ENCODE results near the gene EGFR.

DNA sequence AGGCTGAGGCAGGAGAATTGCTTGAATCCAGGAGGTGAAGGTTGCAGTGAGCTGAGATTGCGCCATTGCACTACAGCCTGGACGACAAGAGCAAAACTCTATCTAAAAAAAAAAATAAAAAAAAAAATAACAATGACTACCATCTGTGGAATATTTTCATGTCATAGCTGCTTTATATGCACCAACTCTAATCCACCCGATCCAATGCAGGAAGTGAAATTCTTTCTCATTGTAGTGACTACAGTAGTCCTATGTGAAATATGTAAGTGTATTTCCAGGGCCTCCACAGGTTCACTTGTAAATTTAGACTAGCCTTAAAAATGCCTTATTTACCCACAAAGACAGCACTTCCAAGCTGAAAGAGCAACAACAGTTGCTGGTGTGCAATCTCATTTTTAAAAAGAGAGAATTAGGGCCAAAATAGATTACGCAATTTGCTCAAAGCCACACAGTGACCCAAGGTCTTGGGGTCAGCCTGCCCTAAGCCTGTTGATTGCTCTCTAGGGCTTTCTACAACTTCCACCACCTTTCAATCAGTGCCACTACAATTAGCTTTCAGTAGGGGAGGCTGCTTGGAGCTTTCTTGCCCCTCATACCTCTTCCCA, 25.8 kb upstream of the EGFR start:
- TF ChIP-seq, protein P1, sequence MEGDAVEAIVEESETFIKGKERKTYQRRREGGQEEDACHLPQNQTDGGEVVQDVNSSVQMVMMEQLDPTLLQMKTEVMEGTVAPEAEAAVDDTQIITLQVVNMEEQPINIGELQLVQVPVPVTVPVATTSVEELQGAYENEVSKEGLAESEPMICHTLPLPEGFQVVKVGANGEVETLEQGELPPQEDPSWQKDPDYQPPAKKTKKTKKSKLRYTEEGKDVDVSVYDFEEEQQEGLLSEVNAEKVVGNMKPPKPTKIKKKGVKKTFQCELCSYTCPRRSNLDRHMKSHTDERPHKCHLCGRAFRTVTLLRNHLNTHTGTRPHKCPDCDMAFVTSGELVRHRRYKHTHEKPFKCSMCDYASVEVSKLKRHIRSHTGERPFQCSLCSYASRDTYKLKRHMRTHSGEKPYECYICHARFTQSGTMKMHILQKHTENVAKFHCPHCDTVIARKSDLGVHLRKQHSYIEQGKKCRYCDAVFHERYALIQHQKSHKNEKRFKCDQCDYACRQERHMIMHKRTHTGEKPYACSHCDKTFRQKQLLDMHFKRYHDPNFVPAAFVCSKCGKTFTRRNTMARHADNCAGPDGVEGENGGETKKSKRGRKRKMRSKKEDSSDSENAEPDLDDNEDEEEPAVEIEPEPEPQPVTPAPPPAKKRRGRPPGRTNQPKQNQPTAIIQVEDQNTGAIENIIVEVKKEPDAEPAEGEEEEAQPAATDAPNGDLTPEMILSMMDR (conservative IDR thresholded peaks at IDR 0.05 in 1 of 2, IDR thresholded peaks at IDR 0.05 in 1 of 2; ENCODE audit: low read depth in 1 of 2, low read length in 2 of 2) = no peak
- TF ChIP-seq EZH2 (IDR thresholded peaks at IDR 0.05; ENCODE audit: low read length, missing control alignments) = no peak

Data from fibroblast of lung (primary cell).